Hepatic stellate cell (primary cell): Measurements from ENCODE around the gene GRHL1.
A peak's percentile ranks its signal among the peaks of the same experiment; 100 is the strongest.

Source experiments
- DNase-seq: peaks from one replicate; pipeline ENCODE4 v3.0.0; 2011; ENCODE audit warnings: low spot score

Gene GRHL1

GRCh38 chr2:9972621-9973479 lies 21.4 kb downstream of the GRHL1 start:
- DNase-seq: no peak

GRCh38 chr2:9973690-9974089 lies 22.2 kb downstream of the GRHL1 start:
- no peak for DNase-seq

- no peak for DNase-seq
These were observed 22.9 kb downstream of the GRHL1 start for GRCh38 chr2:9974343-9974742.

DNA sequence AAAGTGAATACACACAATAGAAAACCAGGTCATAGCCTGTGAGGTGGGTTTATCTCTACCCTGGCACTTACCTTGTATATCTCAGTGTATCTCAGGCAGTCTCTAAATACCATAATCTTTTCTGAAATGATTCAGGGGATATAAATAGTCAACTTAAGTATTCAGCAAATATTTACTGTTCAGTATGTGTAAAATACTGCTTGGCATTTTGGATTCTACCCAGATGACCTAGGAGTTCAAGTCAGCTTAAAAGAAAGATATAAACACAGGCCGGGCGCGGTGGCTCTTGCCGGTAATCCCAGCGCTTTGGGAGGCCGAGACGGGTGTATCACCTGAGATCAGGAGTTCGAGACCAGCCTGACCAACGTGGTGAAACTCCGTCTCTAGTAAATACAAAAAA lies 23.8 kb downstream of the GRHL1 start:
- no peak for DNase-seq

DNA sequence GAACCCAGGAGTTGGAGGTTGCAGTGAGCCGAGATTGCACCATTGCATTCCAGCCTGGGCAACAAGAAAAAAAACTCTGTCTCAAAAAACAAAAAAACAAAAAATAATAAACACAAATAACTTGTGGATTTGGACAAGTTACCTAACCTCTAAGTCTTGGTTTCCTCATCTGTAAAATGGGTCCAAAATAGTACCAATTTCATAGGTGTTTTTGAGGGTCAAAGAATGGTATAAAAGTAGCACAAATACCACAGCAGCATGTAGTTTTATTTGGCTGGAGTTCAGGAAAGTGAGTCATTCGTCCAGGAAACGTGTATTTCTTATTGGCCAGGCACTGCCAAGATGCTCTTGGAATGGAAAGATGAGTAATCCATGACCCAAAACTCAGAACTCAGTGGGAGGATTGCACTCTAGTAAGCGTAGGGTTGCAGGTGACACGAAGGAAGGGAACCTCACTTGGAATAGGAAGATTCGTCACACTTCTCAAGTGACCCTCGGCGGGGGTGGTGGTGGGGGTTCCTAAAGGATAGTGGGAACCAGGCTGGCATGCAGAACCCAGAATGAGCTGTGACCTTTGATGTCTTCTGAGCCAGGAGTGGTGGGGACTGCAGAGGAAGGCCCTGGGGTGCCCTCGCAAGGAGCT lies 24.4 kb downstream of the GRHL1 start:
- peak; percentile 89 for DNase-seq

- DNase-seq: no peak
These were observed 28.5 kb downstream of the GRHL1 start for GRCh38 chr2:9979977-9980376.

DNA sequence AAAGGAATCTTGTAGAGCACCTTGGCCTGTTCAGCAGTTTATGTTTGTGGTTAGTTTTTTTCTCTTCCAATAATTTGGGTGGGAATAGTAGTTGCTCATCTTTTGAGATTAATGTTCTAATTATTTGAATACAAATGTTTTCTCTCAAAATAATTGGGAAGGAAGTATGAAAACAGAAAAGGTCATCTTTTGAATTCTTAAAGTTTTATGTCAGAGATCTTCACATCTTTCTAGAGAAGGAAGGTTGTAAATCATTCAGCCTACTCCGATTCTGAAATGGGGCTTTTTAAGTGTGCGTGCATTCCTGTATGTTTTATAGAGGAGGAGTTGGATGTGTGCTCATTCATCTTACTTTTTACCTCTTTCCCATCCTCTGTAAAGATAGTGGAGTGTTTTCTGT lies 29.0 kb downstream of the GRHL1 start:
- no peak for DNase-seq

GRCh38 chr2:9981655-9982054 lies 30.2 kb downstream of the GRHL1 start:
- no peak for DNase-seq

DNA sequence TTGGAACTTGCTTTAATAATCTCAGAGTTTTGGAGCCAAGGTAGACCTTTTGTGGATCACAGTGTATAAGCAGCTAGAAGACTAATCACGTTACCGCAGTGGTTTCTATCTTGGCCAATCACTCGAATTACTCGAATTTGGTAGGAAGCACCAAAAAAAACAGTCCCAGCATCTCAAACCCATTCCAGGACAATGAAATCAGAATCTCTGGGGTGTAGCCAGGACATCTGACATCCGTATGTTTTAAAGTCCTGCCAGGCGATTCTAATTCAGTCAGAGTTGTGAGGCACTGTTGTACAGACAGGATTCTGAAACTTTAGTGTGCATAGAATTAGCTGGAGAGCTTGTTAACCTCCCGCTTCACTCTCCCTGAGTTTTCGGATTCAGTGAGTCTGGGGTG lies 30.8 kb downstream of the GRHL1 start:
- DNase-seq: peak; percentile 58

- no peak for DNase-seq
These were observed 31.4 kb downstream of the GRHL1 start for GRCh38 chr2:9982891-9983290.

DNA sequence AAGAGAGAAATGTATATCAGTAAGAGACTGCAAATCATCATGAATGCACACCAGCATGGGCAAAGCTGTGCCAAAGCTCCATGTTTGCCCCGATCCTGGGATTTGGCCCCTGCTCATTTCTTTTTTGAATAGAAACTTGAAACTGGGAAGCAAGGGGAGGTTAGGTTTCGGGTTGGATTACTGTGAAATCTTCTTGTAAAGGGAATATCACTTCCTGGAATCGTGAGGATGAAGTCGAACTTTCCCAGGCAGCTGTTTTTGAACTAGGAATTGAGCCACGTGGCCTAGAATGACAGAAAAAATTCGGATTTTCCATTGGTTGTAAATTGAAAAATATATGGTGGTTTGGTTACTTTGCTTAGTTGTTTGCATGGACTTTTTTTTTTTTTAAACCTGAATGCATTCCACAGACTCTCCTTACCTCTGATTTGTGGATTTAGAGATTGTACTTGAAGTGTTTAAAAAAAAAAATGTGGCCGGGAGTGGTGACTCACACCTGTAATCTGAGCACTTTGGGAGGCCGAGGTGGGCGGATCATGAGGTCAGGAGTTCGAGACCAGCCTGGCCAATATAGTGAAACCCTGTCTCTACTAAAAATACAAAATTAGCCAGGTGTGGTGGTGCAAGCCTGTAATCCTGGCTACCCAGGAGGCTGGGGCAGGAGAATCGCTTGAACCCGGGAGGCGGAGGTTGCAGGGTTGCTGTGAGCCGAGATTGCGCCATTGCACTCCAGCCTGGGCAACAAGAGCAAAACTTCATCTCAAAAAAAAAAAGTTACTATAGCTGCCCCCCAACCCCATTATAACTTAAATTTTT lies 32.1 kb downstream of the GRHL1 start:
- DNase-seq: no peak

DNA sequence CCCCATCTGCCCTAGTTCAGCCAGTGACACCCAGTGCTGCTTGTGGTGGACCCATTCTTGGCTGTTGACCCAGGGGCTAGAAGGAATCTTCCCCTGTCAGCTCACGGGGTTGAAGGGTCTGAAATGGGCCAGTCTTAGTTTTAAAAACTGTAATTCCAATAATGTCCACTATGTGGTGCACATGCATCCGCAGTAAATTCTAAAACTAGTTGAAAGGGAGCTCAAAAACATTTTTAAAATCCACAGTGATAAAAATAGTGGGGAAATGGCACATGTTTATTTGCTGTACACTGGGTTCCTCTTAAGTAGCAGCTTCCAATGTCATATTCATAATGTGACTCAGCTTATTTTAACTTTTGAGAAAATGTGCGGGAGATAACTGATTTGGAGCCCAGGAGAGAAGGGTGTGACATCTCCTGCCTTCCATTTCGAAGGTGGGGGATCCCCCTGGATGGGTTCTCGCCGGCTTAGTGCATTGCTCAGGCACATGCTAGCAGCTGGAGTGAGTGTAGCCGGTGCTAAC lies 32.8 kb downstream of the GRHL1 start:
- DNase-seq: peak; percentile 59

DNA sequence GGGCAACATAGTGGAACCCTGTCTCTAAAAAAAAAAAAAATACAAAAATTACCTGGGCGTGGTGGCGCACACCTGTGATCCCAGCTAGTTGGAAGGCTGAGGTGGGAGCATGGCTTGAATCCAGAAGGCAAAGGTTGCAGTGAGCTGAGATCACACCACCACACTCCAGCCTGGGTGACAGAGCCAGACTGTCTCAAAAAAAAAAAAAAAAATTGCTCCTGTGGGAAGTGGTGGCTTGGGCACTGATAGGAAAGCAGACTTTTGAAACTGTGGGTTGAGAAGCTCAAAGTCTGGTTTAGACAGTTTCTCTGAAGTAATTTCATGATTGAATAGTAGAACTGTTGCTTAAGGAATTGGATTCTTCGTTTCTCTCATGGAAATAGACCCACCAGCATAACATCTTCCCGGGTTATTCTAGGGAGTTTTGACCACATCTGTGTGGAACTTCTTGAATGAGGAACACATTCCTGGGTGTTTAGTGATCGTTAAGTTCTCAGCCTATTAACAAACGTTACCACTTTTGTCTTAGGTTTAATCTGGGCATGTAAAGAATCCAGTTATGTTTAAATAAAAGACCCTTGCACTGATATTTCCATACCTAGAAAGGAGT lies 33.5 kb downstream of the GRHL1 start:
- no peak for DNase-seq

DNA sequence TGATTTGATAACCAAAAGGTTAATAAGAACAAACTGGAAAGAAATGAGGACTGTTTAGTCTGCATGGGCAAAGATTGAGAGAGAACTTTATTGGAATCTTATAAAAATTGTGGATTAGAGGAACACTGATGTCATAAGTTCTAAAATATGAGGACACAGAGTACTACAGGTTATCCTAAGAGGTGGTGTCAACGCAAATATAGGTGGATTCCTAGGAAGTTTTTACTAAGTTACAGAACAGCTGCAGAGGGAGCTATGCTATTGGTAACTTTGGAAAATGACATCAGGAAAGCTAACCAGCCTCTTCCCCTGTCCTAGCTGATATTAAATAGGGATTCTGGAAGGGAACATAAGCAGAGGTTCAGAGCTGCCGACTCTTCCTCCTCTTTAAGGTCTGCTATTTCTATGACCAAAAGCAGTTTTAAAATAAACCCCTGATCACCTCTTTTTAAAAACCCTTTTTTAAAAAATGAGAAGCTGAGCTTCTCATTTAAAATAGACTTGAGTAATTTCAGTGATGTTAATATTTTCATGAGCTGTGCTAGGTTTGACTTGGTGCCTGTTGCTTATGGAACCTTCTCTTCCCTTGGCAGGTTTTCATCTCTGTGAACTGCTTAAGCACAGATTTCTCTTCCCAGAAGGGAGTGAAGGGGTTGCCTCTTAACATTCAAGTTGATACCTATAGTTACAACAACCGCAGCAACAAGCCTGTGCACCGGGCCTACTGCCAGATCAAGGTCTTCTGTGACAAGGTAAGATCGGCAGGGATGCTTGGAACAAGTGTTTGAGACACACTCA lies 34.2 kb downstream of the GRHL1 start:
- no peak for DNase-seq

DNA sequence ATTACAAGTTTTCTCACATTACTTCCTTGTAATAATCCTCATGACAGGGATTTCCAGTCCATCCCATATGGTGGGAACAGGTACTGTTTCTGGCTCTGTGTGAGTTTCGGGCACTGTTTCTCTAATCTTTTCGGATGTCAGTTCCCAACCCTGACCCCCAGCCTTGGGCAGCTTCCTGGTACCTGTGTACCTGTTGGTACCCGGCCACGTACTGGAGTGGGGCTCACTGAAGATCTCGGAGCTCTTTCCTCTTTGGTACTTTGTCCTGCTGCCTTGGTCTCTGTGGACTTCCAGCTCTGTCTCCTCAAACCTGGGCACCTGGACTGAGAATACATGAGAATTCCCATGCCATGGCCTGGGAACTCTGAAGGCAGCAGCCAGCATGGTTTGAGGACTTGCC lies 36.8 kb downstream of the GRHL1 start:
- DNase-seq: no peak

- DNase-seq: no peak
These were observed 39.2 kb downstream of the GRHL1 start for GRCh38 chr2:9990736-9991135.

DNA sequence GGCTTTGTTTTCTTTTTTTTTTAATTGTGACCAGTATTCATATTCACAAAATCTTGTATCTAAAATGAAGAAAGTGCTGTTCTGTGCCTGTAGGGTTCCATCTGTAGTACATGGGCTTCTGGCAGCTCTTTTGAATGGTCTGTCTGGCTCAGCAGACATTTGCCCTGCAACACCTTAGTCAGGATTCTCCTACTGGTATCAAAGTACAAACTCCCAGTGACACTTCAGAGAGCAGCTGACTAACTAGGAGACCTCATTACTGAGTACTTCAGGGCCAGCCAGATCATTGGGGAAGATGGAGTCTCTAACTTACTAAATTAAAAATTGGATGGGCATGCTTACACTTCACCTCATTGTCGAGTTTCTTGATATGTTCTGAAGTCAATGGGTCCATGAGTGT lies 39.7 kb downstream of the GRHL1 start:
- no peak for DNase-seq

- no peak for DNase-seq
These were observed 40.4 kb downstream of the GRHL1 start for GRCh38 chr2:9991829-9992273.

- no peak for DNase-seq
These were observed 41.1 kb downstream of the GRHL1 start for GRCh38 chr2:9992427-9993187.

DNA sequence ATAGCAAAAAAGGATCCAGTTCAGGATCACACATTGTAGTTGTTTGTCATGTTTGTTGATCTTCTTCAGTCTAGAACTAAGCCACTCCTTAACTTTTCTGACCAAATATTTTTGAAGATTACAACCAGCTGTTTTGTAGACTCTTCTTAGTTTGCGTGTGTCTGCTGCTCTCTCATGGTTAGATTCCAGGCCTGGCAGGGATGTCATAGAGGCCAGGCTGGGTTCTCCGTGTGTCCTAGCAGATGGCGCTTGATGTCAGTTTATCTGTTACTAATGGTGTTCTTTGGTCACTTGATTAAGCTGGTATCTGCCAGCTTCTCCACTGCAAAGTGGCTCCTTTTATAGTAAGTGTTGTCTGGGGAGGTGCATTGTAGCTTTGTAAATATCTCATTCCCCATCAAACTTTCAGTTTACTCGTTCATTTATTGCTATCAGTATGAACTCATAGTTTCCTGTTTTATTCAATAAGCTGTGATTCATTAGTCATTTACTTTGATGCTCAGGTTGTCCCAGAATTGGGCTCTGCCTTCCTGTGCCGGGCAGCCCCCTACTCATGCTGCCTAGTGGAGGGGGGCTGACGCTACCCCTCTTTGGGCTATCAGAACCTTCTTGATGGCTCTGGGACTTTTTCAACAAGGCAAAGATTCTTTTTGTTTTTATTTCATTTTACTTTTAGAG lies 42.1 kb downstream of the GRHL1 start:
- no peak for DNase-seq
